AG20443 (cell line): ENCODE results near the gene CELSR2.
"Not testable (repeated sequence)": the region's sequence is repeated elsewhere in the genome, so short reads cannot be mapped to it uniquely, and the experiment has no call there.

Experiments
- DNase-seq: peaks from one replicate; pipeline ENCODE4 v3.0.0; 2012; ENCODE audit warnings: low spot score, mixed read lengths

The CELSR2 gene

GRCh38 chr1:109248797-109249629 lies at the start of gene CELSR2:
Gene CELSR2 (plus strand): TSS chr1:109249539. CDS start chr1:109250080, 541 bp downstream.
- DNase-seq = peak; percentile 89

GRCh38 chr1:109199710-109200109 lies 49.6 kb upstream of the CELSR2 start:
- DNase-seq = no peak

- peak; percentile 84 for DNase-seq
Measured at GRCh38 chr1:109201123-109201703, 48.1 kb upstream of the CELSR2 start.

- no peak for DNase-seq
Measured at GRCh38 chr1:109204484-109204883, 44.9 kb upstream of the CELSR2 start.

GRCh38 chr1:109206339-109206738 lies 43.0 kb upstream of the CELSR2 start:
- DNase-seq = no peak

- no peak for DNase-seq
Measured at GRCh38 chr1:109207467-109208103, 41.8 kb upstream of the CELSR2 start.

GRCh38 chr1:109208394-109208793 lies 40.9 kb upstream of the CELSR2 start:
- no peak for DNase-seq

GRCh38 chr1:109208836-109209463 lies 40.4 kb upstream of the CELSR2 start:
- DNase-seq = no peak

GRCh38 chr1:109210058-109210457 lies 39.3 kb upstream of the CELSR2 start:
- no peak for DNase-seq

- no peak for DNase-seq
Measured at GRCh38 chr1:109213345-109213823, 36.0 kb upstream of the CELSR2 start.

GRCh38 chr1:109213824-109214693 lies 35.3 kb upstream of the CELSR2 start, which contains the start of gene SARS1:
Gene SARS1 (plus strand): TSS chr1:109213918. CDS start chr1:109213993, 75 bp downstream.
- DNase-seq = peak; percentile 99

- peak; percentile 73 for DNase-seq
Measured at GRCh38 chr1:109214695-109215623, 34.4 kb upstream of the CELSR2 start.

- DNase-seq = no peak
Measured at GRCh38 chr1:109216662-109217061, 32.7 kb upstream of the CELSR2 start.

GRCh38 chr1:109218516-109218915 lies 30.8 kb upstream of the CELSR2 start:
- no peak for DNase-seq

- not testable (repeated sequence) for DNase-seq
Measured at GRCh38 chr1:109221201-109221600, 28.1 kb upstream of the CELSR2 start.

GRCh38 chr1:109225308-109225707 lies 24.0 kb upstream of the CELSR2 start:
- DNase-seq = no peak

- no peak for DNase-seq
Measured at GRCh38 chr1:109225711-109226445, 23.5 kb upstream of the CELSR2 start.

GRCh38 chr1:109228167-109228566 lies 21.2 kb upstream of the CELSR2 start:
- no peak for DNase-seq

- no peak for DNase-seq
Measured at GRCh38 chr1:109229531-109230127, 19.7 kb upstream of the CELSR2 start.
